SK-N-MC (cell line): ENCODE measurements around the gene MAPK13.

Source experiments
- EZH2 ChIP-seq: fragments of 200-600 bp; sonication (generic); IDR thresholded peaks from one replicate; pipeline ENCODE4 v1.6.1; 2017; ENCODE audit warnings: antibody characterized with exemption
- POLR2AphosphoS5 ChIP-seq: IDR thresholded peaks from 2 replicates; pipeline ENCODE4 v1.6.1; 2012; ENCODE audit warnings: mild to moderate bottlenecking, low read depth, low read length, borderline replicate concordance

DNA sequence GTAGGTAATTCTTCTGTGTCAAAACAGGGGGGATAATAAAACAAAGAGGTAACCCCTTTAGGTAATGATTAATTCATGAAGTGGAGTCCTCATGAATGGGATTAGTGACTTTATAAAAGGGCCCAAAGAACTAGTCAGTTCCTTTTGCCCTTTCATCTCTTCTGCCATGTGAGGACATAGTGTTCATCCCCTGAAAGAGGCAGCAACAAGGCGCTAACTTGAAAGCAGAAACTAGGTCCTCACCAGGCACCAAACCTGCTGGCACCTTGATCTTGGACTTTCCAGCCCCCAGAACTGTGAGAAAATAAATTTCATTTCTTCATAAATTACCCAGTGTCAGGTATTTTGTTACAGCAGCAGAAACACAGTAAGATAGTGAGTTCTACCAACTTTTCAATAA lies 49.8 kb downstream of the MAPK13 start:
- TF ChIP-seq EZH2, result no peak
- TF ChIP-seq POLR2AphosphoS5, result no peak
